ENCODE measurements around the gene COL28A1.
A peak's percentile ranks its signal among the peaks of the same experiment; 100 is the strongest.
"Not testable (repeated sequence)": the region's sequence is repeated elsewhere in the genome, so short reads cannot be mapped to it uniquely, and the experiment has no call there.

COL28A1 gene

DNA sequence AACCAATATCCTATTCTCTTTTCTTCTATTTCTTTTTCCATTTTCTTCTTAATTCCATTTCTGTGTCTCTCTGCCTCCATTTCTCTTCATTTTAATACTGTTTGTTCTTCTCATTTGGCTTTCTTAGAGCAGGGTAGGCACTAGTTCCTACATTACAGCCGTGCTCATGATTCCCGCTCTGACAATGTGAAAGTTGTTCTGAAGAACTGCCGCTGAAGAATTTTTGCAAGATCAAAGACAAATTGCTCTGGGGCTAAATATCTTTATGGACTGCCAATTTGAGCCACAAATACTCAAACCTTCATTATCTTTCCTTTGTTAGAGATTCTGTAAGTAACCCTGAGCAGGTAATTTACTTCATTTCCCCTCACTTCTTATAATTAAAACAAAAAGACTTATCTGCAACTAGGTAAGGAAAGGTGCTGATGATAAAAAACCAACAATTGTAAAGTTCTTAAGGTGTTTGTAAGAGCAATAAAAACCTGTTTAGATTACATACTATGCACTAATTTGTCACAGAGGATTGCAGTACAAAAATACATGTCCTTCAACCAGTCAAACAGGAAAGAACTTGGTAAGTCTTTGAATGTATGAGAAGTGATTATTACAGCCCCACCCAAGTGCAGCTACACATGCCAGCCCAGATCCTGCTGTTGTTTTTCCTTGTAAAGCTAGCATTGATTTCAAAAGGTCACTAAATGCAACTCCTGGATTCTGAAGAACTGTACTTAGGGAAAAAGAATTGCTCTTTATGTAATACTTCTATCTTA lies 127.5 kb downstream of the COL28A1 start:
- ATAC-seq = no peak

DNA sequence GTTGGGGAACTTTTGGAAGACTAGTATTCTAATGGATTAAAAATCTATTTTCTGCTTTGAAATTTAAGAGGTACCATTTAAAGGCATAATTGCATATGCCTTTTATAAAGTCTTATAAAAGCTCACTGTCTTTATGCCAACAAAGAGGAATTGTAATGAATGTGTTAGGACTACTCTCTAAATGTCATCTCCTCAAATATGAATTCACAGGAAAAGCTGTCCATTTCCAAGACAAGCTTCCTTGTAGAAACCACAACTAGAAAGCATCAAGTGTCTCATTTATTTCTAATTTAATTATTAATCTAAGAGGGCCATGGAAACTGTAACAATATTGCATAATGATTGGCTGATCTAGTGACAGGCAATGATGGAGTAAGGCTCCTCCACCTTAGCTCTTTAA lies 130.2 kb downstream of the COL28A1 start:
- ATAC-seq = no peak

GRCh38 chr7:7399707-7400106 lies 136.0 kb downstream of the COL28A1 start:
- no peak for ATAC-seq

DNA sequence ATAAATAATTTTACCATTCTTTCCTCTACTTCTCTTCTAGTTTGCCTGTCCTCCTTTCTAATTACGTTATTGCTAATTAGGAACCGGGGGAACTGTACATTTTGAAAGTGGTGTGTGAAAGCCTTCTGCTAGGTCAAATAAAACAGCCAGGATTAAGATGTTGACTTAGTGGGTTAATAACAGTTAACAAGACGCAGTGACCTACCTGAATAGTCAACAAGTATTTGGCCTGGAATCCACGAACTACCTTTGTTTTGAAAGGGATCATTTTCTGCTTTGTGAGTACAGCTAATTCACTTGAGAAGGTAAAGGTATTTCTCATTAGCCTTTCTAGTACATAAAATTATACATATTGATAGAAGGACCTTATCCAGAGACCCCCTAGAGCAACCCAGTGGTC lies 139.9 kb downstream of the COL28A1 start:
- no peak for ATAC-seq

DNA sequence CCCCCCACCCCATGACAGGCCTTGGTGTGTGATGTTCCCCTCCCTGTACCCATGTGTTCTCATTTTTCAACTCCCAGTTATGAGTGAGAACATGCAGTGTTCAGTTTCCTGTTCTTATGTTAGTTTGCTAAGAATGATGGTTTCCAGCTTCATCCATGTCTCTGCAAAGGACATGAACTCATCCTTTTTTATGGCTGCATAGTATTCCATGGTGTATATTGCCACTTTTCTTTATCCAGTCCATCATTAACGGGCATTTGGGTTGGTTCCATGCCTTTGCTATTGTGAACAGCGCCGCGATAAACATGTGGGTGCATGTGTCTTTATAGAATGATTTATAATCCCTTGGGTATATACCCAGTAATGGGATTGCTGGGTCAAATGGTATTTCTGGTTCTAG lies 147.5 kb downstream of the COL28A1 start:
- ATAC-seq = not testable (repeated sequence)

DNA sequence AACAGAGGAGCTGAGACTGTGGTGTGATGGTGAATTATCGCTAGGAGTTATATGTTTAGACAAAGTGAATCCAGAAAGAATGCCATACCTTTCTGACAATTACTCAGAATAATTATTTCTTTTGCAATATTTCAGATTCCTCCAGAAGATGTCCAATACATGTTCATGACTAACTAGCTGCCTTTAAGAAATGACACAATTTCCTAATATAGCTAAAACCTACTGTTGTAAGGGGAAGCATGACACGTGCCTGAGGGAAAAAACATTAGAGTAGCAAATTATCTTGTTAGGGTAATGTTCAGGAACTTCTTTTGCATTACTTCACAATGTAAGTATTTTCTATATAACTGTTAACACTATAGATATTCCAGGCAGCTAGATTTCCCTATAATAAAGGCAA lies 150.3 kb downstream of the COL28A1 start:
- no peak for ATAC-seq

DNA sequence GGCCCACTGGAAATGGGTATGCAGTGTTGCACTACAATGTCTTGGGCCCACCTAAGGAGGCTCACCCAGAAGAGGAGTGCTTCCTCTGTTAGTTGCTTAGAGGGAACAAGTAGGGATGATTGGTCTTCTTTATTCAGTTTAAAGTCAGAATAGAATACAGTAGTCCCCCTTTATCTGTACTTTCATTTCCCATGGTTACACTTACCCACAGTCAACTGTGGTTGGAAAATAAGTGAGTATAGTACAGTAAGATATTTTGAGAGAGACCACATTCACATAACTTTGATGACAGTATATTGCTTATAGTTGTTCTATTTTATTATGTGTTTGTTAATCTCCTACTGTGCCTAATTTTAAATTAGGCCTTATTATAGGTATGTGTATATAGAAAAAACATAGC lies 151.4 kb downstream of the COL28A1 start:
- no peak for ATAC-seq

- ATAC-seq = no peak
These were observed 160.1 kb downstream of the COL28A1 start for GRCh38 chr7:7375538-7375937.

DNA sequence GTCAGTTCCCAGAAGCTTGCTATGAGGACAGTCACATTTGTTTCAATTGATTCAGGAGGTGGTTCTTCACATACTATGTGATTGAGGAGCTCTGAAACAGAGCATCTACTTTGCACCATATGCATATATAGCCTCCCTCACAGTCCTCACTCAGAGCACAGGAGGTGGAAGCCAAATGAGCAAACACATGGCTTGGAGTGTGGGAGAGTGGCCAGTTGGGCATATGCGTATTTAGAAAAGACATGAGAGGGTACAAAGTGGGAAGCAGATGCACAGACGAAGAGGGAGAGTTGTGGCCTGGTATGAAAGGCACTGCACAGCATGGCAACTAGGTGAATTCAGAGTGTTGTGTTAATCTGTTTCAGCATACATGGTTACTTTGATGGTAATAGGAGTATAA lies 165.6 kb downstream of the COL28A1 start:
- no peak for ATAC-seq

DNA sequence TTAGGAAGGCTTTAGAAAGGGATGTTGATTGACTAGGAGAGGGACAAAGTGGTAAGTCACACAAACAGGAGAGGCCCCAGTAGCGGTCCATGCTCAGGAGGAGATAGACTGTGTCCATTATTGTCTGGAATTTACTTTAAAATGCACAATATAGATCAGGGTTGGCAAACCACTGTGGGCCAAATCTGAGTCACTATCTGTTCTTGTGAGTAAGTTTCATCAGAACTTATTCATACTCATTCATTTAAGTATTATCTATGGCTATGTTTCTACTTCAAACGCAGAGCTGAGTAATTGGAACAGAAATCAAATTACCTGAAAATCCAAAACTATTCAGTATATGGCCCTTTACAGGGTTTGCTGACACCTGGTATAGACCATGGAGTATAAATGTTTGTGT lies 166.5 kb downstream of the COL28A1 start:
- peak in 1 of 2 donors; percentile 17 for ATAC-seq

DNA sequence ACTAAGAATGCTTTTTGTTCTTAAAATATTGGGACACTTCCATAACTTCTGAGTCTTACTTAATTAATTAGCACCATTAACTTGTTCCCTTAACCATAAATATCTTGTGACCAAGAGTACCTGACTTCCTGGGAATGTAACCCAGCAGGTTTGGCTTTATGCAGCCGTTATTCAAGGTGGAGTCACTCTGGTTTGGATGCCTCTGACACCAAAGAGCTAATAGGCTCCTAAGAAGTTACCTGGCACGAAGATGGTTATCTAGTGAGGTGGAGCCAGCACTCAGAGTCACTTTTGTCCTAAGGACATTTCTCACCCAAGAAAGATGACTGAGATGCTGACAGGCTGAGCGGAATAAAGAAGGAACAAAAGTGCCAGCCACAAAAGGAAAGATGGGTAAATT lies 181.0 kb downstream of the COL28A1 start:
- ATAC-seq = no peak

DNA sequence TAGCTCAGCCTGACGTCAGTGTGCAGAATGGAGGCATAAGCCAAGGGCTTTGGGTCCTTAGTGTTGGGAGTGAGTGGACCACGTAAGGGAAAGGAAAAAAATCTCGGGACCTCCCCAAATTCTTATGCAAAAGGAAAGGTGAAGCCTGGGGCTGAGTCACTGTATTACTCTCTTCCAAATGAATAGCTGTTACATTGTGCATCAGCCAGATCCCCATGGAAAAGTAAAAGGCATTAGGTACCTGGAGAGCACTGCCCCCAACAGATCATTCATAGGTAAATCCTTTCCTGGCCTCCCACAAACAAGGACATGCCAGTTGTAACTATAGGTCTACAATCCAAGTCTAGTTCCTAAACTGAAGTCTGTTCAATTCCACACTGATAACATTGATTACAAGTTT lies 182.8 kb downstream of the COL28A1 start:
- no peak for ATAC-seq

DNA sequence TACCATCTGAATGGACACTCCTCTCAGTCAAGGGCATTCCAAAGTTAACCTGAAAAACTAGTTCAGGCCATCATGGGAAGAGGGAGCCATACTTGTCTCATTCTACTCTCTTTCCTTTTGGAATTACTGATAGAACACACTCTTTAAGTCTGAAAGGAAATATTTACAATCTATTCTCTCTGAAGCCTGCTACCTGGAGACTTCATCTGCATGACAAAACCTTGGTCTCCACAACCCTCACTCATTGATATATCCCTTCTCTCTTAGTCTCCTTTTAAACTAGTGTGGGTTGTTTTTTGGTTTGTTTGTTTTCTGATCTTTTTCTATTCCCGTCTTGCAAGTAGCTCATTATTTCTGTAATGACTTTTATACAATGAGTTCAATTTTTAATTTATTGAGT lies 183.8 kb downstream of the COL28A1 start:
- no peak for ATAC-seq

- ATAC-seq = no peak
These were observed 184.5 kb downstream of the COL28A1 start for GRCh38 chr7:7351156-7351555.

DNA sequence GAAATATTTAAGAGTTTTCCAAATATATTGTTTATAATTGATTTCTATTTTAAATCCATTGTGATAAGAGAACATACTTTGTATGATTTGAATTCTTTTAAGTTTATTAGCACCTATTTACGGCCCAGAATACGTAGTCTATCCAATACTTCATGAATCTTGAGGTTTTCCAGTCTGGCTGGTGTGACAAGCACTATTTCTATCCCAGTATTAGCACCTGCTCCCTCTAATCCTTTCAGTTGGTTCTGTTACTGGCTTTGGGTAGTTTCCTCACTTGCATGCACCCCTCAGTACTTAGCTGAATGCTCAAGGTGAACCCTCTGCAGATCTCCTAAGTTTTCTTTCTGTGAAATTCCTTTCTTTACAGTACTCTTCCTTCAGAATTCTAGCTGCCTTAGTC lies 186.5 kb downstream of the COL28A1 start:
- no peak for ATAC-seq

GRCh38 chr7:7347045-7347444 lies 188.6 kb downstream of the COL28A1 start:
- ATAC-seq = no peak

DNA sequence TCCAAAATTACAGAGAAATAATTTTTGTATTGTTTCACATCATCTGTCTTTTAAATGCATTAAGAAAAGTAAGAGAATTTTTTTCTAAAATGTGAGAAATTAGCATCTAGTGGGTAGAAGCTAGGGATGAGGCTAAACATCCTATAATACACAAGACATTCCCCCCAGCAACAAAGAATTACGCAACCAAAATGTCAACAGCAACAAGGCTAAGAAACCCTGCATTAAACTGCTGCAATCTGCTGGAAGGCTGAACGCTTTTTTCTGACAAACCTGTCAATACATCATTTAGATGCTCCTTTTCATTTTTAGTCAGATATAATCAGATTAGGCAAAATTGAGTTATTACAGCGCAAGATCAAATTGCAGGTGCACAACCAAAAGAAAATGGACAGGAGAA lies 191.1 kb downstream of the COL28A1 start:
- ATAC-seq = no peak

DNA sequence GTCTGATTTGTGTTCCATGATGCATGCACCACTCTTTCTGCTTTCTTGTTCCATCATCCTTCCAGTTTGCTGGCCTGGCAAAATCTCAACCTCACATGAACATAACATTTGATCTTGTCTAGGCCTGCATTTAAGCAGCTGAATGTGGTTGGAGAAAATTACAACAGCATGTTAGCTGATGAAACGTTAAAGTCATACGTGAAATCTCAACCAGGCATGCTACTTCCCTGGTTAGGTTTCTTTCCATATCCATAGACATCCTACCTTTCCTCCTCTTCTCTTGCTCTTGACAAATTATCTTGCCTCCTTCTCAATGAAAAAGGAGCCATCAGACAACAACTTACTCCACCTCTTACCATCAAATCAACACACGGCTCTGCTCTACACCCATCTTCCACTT lies 199.8 kb downstream of the COL28A1 start:
- ATAC-seq = no peak

- ATAC-seq = no peak
These were observed 200.5 kb downstream of the COL28A1 start for GRCh38 chr7:7335215-7335614.

DNA sequence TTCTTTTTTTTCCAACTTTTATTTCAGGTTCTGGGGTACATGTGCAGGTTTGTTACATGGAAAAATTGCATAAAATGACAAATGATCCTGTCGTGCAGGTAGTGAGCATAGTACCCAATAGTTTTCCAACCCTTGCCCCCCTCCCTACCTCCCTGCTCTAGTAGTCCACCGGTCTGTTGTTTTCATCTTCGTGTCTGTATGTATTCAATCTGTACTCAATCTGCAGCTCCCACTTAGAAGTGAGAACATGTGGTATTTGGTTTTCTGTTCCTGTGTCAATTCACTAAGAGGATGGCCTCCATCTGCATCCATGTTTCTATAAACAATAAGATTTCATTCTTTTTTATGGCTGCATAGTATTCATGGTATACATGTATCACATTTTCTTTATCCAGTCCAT lies 202.1 kb downstream of the COL28A1 start:
- no peak for ATAC-seq

DNA sequence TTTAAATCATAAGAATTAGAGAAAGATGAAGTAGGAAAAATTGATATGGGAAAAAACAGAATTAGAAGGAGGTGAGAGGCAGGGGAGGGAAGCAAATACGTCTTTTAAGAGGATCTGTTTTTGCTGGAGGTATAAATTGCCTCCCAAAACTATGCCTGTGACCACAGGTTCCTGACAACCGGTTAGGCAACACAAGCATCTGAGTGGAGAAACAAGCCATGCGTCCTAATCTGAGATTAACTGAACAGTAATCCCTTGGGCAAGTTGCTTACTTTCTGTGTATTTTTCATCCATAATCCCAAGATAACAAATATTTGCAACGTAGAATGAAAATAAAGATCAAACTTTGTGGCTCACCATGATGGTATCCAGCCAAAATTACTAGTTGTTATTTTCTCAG lies 204.2 kb downstream of the COL28A1 start:
- no peak for ATAC-seq

DNA sequence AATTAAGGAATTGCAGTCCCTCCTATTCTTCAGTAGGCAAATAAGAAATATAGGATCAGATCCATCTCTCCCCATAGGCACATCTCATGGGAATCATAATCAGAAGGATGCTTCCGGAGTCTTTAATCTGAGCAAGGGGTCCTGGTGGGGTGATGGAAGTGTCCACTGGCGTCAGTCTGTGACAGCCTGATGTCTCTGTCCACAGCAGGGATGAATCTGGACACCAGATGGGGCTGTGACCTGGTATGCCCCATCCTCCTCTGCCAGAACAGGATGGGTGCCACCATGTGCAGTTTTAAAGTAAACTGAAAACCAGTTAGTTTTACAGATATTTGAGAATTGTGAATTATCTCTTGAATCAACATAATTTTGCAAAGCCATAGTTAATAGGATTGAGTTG lies 204.7 kb downstream of the COL28A1 start:
- ATAC-seq = no peak

GRCh38 chr7:7329326-7329725 lies 206.3 kb downstream of the COL28A1 start:
- no peak for ATAC-seq

DNA sequence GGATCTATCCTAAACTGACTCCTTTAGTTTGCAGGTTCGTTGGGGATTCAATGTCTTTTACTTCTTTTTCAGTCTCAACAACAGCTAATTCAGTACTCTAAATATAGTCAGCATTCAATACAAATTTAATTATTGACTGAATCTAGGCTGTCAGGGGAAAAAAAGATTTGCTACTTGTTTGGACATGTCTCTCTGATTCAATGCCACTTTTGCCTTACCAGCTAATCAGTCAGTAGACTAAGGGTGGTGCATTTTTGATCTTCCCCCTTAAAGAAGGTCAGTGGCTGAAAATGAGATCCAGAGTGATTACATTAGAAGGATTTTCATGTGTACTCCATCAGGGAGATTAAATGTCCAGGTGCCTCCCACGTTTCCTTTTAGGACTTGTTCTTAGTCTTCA lies 208.2 kb downstream of the COL28A1 start:
- ATAC-seq = no peak

- no peak for ATAC-seq
These were observed 211.0 kb downstream of the COL28A1 start for GRCh38 chr7:7324698-7325097.

Data from activated CD4-positive, CD25-positive, alpha-beta regulatory T cell treated with anti-CD3 and anti-CD28 coated beads, Interleukin-2, amount 50 U/mL, for 24 hours (primary cell).